ENCODE results near the gene HAAO.

HAAO gene

GRCh38 chr2:42792087-42792582 lies 248 bp downstream of the HAAO start:
- no peak for DNase-seq

- DNase-seq: no peak
These were observed 777 bp downstream of the HAAO start for GRCh38 chr2:42791606-42792005.

- DNase-seq: peak; percentile 43
These were observed 2.6 kb downstream of the HAAO start for GRCh38 chr2:42789751-42790150.

DNA sequence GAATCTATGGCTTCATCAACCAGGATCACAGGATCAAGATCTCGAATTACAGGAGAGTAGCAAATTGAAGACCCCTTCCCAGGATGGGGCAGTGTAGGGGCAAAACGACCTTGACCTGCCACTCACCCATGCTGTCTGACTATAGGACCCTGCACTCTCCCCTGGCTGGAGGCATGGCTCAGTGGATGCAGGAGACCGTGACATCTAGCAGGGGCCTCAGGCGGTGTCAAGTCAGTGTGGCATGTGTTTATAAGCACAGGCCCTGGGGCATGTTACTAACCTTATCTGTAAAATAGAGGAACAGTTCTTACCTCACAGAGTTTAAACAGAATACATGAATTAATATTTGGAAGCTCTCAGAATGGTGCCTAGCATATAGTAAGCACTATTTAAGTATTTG lies 3.5 kb downstream of the HAAO start:
- DNase-seq: peak; percentile 38

GRCh38 chr2:42788478-42788793 lies 3.9 kb downstream of the HAAO start:
- no peak for DNase-seq

DNA sequence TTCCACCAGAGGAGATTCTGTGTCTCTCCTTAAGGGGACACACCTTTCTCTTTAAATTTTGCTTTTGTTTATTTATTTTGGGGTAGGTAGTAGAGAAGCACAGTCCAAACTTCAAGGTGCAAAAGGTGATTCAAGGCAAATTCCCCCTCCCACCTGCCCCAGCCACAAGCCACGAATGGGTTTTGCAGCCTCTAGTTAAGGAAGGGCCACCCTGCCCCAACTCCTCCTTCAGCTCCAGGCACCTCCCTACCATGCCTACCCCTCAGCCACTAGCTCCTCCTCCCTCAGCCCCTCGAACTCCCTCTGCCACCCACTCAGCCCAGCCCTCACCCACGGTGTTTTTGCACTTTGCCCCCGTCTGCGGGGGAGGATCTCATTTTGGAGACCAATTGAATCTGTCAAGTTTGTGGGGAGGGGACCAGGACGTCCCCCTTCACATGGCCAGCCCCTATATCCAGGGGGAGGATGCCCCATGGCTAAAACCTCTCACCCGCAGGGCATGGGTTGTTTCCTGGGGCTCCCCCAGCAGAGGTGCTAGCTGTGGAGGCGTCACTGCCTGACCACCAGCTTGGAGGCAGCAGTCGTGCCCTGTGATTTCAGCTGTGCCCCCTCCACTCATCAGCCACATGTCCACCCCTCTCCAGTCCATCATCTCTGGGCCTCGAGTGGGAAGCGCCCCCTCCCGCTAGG lies 4.5 kb downstream of the HAAO start:
- DNase-seq: peak; percentile 46

DNA sequence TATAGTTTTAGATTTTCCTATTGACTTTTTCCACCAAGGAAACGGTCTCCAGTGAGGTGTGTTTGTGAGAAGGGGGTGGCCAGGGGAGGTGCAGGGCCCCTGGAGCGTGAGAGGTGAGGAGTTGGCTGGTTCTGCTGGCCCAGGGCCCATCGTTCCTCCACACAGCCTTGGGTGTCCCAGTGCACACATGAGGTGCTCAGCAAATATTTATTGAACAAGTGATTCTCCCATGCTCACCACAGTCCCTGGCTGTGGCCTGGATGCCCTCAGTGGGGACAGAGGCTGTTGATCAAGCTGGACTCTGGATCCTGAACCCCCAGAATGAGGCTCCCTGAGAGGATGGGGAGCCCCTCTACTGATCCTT lies 5.0 kb downstream of the HAAO start:
- no peak for DNase-seq

GRCh38 chr2:42786561-42787345 lies 5.6 kb downstream of the HAAO start:
- DNase-seq: peak; percentile 58

DNA sequence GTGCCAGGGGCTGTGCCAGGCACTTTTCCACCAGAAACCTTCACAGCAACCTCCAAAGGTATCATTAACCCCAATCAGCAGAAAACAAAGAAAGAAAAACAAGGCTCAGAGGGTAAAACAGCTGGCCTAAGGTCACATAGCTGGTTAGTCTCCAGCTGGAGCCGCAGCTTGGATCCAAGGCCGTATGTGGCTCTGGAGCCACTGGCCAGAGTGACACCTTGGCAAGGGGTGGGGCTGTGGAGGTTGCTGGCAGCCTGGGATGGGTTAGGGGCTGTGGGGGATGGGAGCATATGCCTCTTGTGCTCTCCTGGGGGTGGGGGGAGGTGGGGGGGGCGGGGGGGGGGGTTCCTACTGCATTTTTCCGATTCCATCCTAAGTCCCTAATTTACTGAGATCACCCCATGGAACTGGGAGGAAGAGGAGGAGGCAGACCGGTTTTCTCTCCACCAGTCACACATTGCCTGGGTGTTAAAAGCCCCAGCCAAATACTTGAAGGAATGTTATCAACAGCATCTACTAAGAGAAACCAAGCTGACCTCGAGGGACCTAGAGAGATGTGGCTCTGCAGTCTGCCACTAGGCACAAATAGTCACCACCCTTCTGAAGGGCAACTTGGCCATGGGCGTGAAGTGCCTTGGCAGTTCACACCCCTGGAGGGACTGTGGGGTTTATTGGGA lies 8.0 kb downstream of the HAAO start:
- DNase-seq: peak; percentile 44

DNA sequence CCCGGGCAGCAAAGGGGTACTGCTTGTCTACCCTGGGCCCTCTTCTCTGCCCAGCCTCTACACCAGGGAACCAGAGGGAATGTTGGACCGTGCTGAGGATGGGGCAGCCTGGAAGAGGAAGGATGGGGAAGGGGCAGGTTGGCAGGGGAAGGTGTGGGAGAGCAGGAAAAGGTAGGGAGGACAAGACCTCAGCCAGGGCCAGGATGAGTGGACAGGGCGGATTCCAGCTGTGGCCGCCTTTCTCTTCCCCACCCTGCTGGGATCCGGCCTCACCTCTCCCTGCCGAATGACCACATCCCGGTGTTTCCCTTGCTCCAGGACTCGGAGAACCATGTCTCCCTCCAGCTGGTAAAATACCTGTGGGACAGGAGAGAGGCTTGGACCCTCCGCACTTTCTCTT lies 8.9 kb downstream of the HAAO start:
- DNase-seq: peak; percentile 36

GRCh38 chr2:42781181-42781580 lies 11.2 kb downstream of the HAAO start:
- DNase-seq: no peak

DNA sequence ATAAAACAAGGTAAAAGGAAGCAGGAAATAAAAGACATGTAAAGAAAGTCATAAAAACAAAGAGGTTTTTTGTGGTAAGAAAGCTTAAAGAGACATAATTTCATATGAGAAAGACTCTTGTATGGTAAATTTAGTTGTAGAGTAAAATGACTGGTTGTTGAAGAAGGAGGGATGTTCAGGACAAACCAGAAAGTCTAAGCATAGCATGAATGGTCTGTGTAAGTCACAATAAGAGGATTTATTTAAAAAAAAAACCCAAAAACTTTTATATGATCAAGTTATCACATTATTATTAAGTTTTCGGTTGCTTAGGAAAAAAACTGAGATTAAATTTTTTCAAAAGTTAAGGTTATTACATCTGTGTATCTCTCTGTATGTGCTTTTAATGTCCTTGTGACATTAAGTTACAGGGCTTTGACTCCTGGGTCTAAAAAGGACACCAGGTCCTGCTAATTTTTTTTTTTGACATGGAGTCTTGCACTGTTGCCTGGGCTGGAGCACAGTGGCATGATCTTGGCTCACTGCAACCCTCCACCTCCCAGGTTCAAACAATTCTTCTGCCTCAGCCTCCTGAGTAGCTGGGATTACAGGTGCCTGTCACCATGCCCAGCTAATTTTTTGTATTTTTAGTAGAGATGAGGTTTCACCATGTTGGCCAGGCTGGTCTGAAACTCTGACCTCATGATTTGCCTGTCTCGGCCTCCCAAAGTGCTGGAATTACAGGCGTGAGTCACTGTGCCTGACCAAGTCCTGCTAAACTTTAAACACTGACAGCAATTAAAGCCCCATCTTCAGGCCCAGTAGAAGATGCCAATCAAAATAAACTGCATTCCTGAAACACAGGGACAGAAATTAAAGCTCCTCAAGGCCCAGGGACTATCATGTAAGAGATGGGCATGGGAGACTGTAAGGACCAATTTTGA lies 14.2 kb downstream of the HAAO start:
- DNase-seq: no peak

DNA sequence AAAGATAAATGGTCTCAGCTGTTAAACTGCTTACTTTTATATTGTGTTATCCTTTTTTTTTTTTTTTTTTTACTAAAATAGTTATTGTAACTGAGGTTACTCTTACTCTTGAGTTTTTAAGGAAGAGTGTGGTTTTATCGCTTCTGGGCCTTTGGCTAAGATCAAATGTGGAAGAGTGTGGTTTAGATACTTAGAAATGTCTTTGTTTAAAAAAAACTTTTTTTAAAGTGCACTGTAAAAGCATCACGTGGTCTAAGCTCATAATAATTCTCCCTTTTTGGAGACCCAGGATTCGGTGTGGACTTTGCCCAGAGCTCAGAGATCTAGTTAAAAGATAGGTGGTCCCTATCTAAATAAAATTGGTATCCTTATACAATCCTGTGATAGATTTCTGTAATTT lies 16.6 kb downstream of the HAAO start:
- DNase-seq: no peak

DNA sequence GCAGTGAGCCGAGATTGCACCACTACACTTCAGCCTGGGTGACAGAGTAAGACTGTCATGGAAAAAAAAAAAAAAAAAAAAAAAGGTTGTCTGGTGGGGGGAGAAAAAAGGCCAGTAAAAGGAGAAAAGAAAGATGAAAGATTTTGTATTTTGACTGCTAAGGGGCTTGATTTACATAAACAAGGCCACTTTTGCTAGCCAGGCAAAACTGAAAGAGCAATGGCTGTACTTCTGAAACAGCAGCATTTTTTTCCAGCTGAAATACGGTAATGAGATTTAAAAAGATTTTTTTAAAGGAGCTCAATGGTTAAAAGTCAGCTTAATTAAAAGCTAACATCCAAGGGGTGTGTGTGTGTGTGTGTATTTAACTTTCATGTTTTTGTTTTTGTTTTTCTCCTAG lies 17.2 kb downstream of the HAAO start:
- DNase-seq: no peak

- no peak for DNase-seq
These were observed 20.7 kb downstream of the HAAO start for GRCh38 chr2:42771546-42772153.

- peak; percentile 83 for DNase-seq
These were observed 21.9 kb downstream of the HAAO start for GRCh38 chr2:42770288-42771131.

DNA sequence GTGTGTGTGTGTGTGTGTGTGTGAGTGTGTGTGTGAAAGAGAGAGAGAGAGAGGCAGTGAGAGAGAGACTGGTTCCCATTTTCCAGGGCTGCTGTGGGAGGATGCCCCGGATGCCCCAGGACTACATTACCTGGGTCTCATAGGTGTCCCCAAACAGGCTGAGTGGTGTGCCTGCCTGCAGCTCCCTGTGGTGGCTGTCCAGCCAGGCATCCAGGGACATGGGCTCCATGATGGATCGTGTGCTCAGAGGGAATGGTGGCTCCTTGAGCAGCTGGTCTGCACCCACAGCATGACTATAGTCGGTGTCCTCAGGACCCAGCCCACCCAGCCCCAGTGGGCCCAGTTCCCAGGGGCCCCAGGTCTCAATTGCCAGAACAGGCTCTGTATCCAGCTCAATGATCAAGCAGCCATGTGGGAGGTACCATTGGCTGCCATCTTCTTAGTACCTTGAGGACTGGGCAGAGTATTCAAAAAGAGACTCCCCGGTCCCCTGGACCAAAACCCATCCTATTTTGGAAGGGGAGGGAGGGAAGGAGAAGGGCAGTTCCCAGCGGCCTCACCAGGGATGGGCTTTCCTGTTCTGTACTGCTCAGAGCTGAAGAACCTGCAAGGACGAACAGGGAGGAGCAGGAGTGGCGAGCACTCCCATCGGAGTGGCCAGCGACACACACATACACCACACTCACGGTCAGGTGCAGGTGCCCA lies 22.6 kb downstream of the HAAO start:
- peak; percentile 44 for DNase-seq

DNA sequence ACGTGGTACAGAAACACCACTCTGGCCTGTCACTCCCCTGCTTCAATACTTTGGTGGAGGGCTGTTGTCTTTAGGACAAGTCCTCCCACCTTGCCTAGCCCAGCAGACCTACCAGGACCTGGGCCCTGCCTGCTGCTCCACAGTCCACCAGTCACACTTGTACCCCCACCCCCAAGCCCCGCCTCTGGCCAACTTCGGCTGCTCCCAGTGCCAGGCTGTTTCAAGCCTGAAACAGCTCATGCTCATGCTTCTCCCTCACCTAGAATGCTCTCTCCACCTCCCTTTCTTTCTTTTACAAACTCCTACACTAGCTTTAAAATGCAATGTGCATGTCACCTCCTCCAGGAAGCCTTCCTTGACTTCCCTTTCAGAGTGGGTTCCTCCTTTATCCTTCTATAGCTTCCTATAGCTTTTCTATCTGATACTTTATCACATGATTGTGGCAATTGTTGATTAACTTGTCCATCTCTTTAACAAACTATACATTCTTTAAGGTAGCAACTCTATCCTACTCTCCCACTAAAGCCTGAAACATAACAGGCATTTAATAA lies 23.6 kb downstream of the HAAO start:
- no peak for DNase-seq

- peak; percentile 51 for DNase-seq
These were observed 24.3 kb downstream of the HAAO start for GRCh38 chr2:42767899-42768705.
